Liver (tissue), 9 donors: Measurements from ENCODE around the gene SIPA1L3. TPM values are rescaled to one million over a fixed set of nuclear protein-coding genes. Genes with fewer than 3 reads are reported as not detected.

Experiments used
- DNase-seq: peaks from one replicate; pipeline ENCODE4 v3.0.0-alpha.2; 2017; ENCODE audit warnings: low spot score
- H3K27ac ChIP-seq, 2 donors: one replicate each; pipeline ENCODE4 v1.7.0; 2013; ENCODE audit warnings: inconsistent platforms in 2 of 2, low read length in 2 of 2, control low read depth in 1 of 2, low read depth in 1 of 2, mild to moderate bottlenecking in 1 of 2
- H3K27me3 ChIP-seq, 4 donors: one replicate each; pipeline versions ENCODE4 v1.6.1 to v1.7.0; 2013; ENCODE audit warnings: low read length in 3 of 4, inconsistent platforms in 1 of 4, mild to moderate bottlenecking in 1 of 4, moderate library complexity in 1 of 4; ENCODE audit not compliant: control insufficient read depth in 4 of 4, insufficient read depth in 4 of 4
- H3K36me3 ChIP-seq, 4 donors: one replicate each; pipeline versions ENCODE4 v1.6.1 to v1.7.0; 2013; ENCODE audit warnings: low read length in 3 of 4, mild to moderate bottlenecking in 3 of 4, low read depth in 1 of 4, moderate library complexity in 1 of 4; ENCODE audit not compliant: control insufficient read depth in 4 of 4, insufficient read depth in 3 of 4
- H3K4me1 ChIP-seq, 4 donors: one replicate each; pipeline versions ENCODE4 v1.6.1 to v1.7.0; 2013; ENCODE audit warnings: low read length in 3 of 4, mild to moderate bottlenecking in 3 of 4, moderate library complexity in 1 of 4; ENCODE audit not compliant: control insufficient read depth in 4 of 4, insufficient read depth in 4 of 4
- H3K4me3 ChIP-seq, 3 donors: one replicate each; pipeline versions ENCODE4 v1.6.1 to v1.7.0; 2013; ENCODE audit warnings: low read length in 3 of 3, control low read depth in 1 of 3, low read depth in 1 of 3, mild to moderate bottlenecking in 1 of 3
- H3K9ac ChIP-seq, 2 donors: one replicate each; pipeline ENCODE4 v1.7.0; 2013; ENCODE audit warnings: low read length in 2 of 2, mild to moderate bottlenecking in 2 of 2, moderate library complexity in 2 of 2, control low read depth in 1 of 2, low read depth in 1 of 2
- H3K9me3 ChIP-seq, 4 donors: one replicate each; pipeline versions ENCODE4 v1.6.1 to v1.7.0; 2013; ENCODE audit warnings: low read length in 3 of 4; ENCODE audit not compliant: control insufficient read depth in 4 of 4
- FOXA1 ChIP-seq: IDR thresholded peaks from 2 replicates; pipeline ENCODE4 v1.6.1; 2016; ENCODE audit warnings: antibody characterized with exemption
- FOXA2 ChIP-seq: IDR thresholded peaks from 2 replicates; pipeline ENCODE4 v1.6.1; 2016; ENCODE audit warnings: antibody characterized with exemption
- GABPA ChIP-seq, 2 donors: IDR thresholded peaks in 1 of 2; conservative IDR thresholded peaks in 1 of 2; 2 replicates each; pipeline ENCODE4 v1.6.1; 2016; ENCODE audit warnings: antibody characterized with exemption in 2 of 2, mild to moderate bottlenecking in 1 of 2, moderate library complexity in 1 of 2
- HNF4A ChIP-seq, 2 donors: conservative IDR thresholded peaks; 2 replicates each; pipeline ENCODE4 v1.6.1; 2016; ENCODE audit warnings: antibody characterized with exemption in 2 of 2, mild to moderate bottlenecking in 2 of 2
- HNF4G ChIP-seq: IDR thresholded peaks from 2 replicates; pipeline ENCODE4 v1.6.1; 2016; ENCODE audit warnings: antibody characterized with exemption
- JUND ChIP-seq, 2 donors: IDR thresholded peaks; 2 replicates each; pipeline ENCODE4 v1.6.1; 2016; ENCODE audit warnings: antibody characterized with exemption in 2 of 2
- RAD21 ChIP-seq, 2 donors: IDR thresholded peaks; 2 replicates each; pipeline ENCODE4 v1.6.1; 2016; ENCODE audit warnings: antibody characterized with exemption in 2 of 2, mild to moderate bottlenecking in 2 of 2
- RXRA ChIP-seq, 2 donors: IDR thresholded peaks; 2 replicates each; pipeline ENCODE4 v1.6.1; 2017 to 2018; ENCODE audit warnings: antibody characterized with exemption in 2 of 2, mild to moderate bottlenecking in 1 of 2
- WGBS: extraction: QIAGEN DNeasy Blood & Tissue Kit; methylation state at CpG from one replicate; pipeline ENCODE4 v1.1.7; 2013; 5-methylcytosine and 5-hydroxymethylcytosine counted together
- polyA plus RNA-seq, 2 donors: library from polyadenylated mRNA; stranded (reverse) in 1 of 2; unstranded in 1 of 2; fragments of 200-250 nt in 1 of 2; fragments of >200 nt in 1 of 2; fragmentation: Nextera tagmentation in 1 of 2; extraction: Ambion mirVana in 1 of 2; gene quantifications; one replicate each; pipeline versions ENCODE4 v1.2.1 to v1.2.3, GENCODE V29; 2013 to 2015
- total RNA-seq, 2 donors: library from RNA; depleted of rRNA; stranded (reverse); fragments of >200 nt; gene quantifications; one replicate each; pipeline ENCODE4 v1.2.3, GENCODE V29; 2014
- TF ChIP-seq, protein P1 (sequence below): fragments of 150-350 bp; IDR thresholded peaks from 2 replicates; pipeline ENCODE4 v1.5.1; 2017; ENCODE audit warnings: improper control_type of control experiment, low read depth, low read length; ENCODE audit not compliant: missing input control
- TF ChIP-seq, protein P2 (sequence below): IDR thresholded peaks from 2 replicates; pipeline ENCODE4 v1.6.1; 2016; ENCODE audit warnings: antibody characterized with exemption
- TF ChIP-seq, protein P3 (sequence below): IDR thresholded peaks from 2 replicates; pipeline ENCODE4 v1.6.1; 2016; ENCODE audit warnings: antibody characterized with exemption
- TF ChIP-seq, protein P4 (sequence below): IDR thresholded peaks from 2 replicates; pipeline ENCODE4 v1.6.1; 2016; ENCODE audit warnings: antibody characterized with exemption
- TF ChIP-seq, protein P5 (sequence below): IDR thresholded peaks from 2 replicates; pipeline ENCODE4 v1.6.1; 2016; ENCODE audit warnings: antibody characterized with exemption, mild to moderate bottlenecking
- donor health status: healthy.
- donor health status: healthy.
- donor health status: healthy.
- donor health status: healthy.
- donor health status: healthy.

Gene SIPA1L3
- total and polyA plus RNA-seq, 4 donors, result 2.4 to 10.0 (median 4.4) TPM

DNA sequence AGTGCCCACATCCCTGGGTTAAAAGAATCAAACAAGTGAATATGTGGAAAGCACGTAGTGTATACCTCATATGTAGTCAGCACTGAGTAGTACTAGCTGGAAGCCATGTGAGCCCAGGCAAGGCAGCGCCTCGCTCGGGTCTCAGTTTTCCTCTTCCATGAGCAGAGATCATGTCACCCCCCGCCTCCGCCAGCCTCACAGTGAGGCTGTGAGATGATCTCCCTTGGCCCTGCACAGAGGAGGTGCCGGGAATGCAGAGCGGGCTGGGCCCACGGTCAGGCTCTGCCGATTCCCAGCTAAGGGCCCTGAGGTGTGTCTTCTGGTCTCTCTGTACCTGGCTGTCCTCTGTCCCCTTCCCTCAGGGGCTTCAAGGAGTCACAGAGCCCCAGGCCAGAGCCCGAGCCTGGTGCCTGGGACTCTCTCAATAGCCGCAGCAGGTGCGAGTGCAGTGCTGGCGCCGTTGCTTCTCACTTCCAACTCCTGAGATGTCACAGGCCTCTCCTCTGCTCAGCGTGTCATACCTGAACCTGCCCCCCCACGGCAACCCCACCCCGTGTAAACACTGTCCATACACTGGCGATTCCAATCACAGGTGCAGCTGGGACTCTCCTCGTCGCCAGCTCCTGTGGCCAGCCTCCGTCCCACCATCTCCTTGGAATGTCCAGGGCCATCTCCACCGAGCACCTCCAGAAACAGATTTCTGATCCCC is 290.1 kb downstream of the SIPA1L3 start:
- H3K9ac ChIP-seq, result no peak overlapping the region
- TF ChIP-seq, protein P1, sequence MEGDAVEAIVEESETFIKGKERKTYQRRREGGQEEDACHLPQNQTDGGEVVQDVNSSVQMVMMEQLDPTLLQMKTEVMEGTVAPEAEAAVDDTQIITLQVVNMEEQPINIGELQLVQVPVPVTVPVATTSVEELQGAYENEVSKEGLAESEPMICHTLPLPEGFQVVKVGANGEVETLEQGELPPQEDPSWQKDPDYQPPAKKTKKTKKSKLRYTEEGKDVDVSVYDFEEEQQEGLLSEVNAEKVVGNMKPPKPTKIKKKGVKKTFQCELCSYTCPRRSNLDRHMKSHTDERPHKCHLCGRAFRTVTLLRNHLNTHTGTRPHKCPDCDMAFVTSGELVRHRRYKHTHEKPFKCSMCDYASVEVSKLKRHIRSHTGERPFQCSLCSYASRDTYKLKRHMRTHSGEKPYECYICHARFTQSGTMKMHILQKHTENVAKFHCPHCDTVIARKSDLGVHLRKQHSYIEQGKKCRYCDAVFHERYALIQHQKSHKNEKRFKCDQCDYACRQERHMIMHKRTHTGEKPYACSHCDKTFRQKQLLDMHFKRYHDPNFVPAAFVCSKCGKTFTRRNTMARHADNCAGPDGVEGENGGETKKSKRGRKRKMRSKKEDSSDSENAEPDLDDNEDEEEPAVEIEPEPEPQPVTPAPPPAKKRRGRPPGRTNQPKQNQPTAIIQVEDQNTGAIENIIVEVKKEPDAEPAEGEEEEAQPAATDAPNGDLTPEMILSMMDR, result no peak
- TF ChIP-seq HNF4G (no peak), RAD21 (IDR thresholded peaks at IDR 0.05) (no peak), JUND (IDR thresholded peaks at IDR 0.05) (no peak), GABPA (IDR thresholded peaks at IDR 0.05 in 1 of 2, conservative IDR thresholded peaks at IDR 0.05 in 1 of 2) (no peak), FOXA2 (no peak), HNF4A (conservative IDR thresholded peaks at IDR 0.05) (no peak), RXRA (IDR thresholded peaks at IDR 0.05) (no peak), FOXA1 (no peak)
- TF ChIP-seq, protein P2, sequence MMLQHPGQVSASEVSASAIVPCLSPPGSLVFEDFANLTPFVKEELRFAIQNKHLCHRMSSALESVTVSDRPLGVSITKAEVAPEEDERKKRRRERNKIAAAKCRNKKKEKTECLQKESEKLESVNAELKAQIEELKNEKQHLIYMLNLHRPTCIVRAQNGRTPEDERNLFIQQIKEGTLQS, result no peak
- TF ChIP-seq, protein P3, sequence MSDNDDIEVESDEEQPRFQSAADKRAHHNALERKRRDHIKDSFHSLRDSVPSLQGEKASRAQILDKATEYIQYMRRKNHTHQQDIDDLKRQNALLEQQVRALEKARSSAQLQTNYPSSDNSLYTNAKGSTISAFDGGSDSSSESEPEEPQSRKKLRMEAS, result no peak
- TF ChIP-seq, protein P4, sequence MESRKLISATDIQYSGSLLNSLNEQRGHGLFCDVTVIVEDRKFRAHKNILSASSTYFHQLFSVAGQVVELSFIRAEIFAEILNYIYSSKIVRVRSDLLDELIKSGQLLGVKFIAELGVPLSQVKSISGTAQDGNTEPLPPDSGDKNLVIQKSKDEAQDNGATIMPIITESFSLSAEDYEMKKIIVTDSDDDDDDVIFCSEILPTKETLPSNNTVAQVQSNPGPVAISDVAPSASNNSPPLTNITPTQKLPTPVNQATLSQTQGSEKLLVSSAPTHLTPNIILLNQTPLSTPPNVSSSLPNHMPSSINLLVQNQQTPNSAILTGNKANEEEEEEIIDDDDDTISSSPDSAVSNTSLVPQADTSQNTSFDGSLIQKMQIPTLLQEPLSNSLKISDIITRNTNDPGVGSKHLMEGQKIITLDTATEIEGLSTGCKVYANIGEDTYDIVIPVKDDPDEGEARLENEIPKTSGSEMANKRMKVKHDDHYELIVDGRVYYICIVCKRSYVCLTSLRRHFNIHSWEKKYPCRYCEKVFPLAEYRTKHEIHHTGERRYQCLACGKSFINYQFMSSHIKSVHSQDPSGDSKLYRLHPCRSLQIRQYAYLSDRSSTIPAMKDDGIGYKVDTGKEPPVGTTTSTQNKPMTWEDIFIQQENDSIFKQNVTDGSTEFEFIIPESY, result no peak
- H3K9me3 ChIP-seq, result no peaks in the 10 kb centered on the region
- no peak for DNase-seq
- H3K27me3 ChIP-seq, result no peaks in the 10 kb centered on the region
- peaks cover 2 to 21% (median 3%) of the 10 kb centered on the region in 4 donors for H3K36me3 ChIP-seq
- H3K27ac ChIP-seq, result no peak overlapping the region
- H3K4me1 ChIP-seq, result no peaks in the 10 kb centered on the region
- H3K4me3 ChIP-seq, result no peak overlapping the region
- WGBS, result 94% methylated on average over 23 of the region's 23 CpGs

DNA sequence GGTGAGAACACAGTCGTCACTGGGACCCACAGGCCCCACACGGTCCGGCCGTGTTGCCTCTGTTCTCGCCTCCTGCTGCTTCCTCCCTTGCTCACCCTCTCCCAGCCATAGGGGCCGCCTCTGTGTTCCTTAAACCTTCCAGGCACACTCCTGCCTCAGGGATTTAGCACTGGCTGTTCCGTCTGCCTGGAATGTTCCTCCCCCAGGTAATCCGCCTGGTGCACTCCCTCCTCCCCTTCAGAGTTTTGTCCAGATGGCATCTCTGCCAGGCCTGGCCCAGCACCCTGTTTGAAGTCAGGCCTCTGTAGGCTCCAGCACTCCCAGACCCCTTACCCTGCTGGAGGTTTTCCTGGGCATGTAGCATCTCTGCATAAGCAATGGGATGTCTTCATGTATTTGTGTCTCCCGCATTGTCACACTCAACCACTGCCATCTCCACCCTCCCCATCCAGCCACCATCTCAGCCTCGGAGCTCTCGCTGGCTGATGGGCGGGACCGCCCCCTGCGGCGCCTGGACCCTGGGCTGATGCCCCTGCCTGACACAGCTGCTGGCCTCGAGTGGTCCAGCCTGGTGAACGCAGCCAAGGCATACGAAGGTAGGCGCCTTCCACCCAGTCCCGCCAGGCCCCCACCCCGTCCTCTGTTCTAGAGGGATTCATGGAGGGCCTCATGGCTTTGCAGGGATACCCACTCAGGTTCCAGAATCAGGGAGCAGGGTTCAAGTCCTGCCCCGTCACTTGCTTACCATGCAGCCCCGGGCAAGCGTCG is 291.1 kb downstream of the SIPA1L3 start:
- H3K4me1 ChIP-seq, result no peaks in the 10 kb centered on the region
- no peaks in the 10 kb centered on the region for H3K27me3 ChIP-seq
- no peak overlapping the region for H3K4me3 ChIP-seq
- no peaks in the 10 kb centered on the region for H3K9me3 ChIP-seq
- H3K27ac ChIP-seq, result no peak overlapping the region
- DNase-seq, result no peak
- no peak overlapping the region for H3K9ac ChIP-seq
- no peak for TF ChIP-seq RAD21 (IDR thresholded peaks at IDR 0.05)
- TF ChIP-seq, protein P5, sequence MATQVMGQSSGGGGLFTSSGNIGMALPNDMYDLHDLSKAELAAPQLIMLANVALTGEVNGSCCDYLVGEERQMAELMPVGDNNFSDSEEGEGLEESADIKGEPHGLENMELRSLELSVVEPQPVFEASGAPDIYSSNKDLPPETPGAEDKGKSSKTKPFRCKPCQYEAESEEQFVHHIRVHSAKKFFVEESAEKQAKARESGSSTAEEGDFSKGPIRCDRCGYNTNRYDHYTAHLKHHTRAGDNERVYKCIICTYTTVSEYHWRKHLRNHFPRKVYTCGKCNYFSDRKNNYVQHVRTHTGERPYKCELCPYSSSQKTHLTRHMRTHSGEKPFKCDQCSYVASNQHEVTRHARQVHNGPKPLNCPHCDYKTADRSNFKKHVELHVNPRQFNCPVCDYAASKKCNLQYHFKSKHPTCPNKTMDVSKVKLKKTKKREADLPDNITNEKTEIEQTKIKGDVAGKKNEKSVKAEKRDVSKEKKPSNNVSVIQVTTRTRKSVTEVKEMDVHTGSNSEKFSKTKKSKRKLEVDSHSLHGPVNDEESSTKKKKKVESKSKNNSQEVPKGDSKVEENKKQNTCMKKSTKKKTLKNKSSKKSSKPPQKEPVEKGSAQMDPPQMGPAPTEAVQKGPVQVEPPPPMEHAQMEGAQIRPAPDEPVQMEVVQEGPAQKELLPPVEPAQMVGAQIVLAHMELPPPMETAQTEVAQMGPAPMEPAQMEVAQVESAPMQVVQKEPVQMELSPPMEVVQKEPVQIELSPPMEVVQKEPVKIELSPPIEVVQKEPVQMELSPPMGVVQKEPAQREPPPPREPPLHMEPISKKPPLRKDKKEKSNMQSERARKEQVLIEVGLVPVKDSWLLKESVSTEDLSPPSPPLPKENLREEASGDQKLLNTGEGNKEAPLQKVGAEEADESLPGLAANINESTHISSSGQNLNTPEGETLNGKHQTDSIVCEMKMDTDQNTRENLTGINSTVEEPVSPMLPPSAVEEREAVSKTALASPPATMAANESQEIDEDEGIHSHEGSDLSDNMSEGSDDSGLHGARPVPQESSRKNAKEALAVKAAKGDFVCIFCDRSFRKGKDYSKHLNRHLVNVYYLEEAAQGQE, result no peak
- TF ChIP-seq FOXA1, result no peak
- no peak for TF ChIP-seq FOXA2
- TF ChIP-seq HNF4A (conservative IDR thresholded peaks at IDR 0.05), result no peak
- no peak for TF ChIP-seq HNF4G
- peaks cover 0 to 24% (median 3%) of the 10 kb centered on the region in 4 donors for H3K36me3 ChIP-seq
- 96% methylated on average over 25 of the region's 25 CpGs for WGBS
